ENCODE data around the gene PPEF2.

DNA sequence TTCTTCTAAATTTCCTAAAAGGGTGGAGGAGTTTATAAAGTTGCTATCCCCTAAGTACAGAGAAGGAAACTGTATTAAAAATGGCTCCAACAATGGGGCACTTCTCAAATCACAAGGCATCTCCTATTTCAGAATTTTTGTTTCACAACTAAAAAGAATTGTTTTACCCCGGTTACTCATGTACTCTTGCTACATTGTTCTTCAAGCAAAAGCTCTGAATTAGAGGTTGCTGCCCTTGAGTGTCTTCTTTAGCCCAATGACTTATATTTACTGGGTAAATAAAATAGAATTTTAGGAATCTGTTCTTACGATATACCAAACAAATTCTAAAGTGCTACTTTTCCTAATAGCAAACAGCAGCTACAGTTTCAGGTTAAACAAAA, 67.5 kb downstream of the PPEF2 start:
- no peak for TF ChIP-seq POLR2A (IDR thresholded peaks at IDR 0.05)
- no peak for TF ChIP-seq CTCF (IDR thresholded peaks at IDR 0.05)

Data from thyroid gland (tissue), 4 donors.